ENCODE results near the gene MCF2L. TPM values are rescaled to one million over a fixed set of nuclear protein-coding genes. Genes with fewer than 3 reads are reported as not detected.

The MCF2L gene
- total RNA-seq, 4 donors from 2014 or later = 18.4 to 173 (median 57.6) TPM

DNA sequence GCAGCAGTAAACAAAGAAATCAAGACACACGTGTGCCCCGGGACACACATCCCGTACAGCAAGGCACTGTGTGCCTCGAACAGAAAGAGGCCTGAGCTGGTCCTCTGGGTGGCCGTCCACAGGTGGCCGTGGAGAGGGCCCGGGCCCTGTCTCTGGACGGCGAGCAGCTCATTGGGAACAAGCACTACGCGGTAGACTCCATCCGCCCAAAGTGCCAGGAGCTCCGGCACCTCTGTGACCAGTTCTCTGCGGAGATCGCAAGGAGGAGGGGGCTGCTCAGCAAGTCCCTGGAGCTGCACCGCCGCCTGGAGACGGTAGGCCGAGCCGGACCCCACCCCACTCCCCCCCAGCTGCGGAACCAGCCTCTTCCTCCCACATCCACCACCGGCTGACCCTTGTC, 105.9 kb downstream of the MCF2L start:
- TF ChIP-seq, protein P1, sequence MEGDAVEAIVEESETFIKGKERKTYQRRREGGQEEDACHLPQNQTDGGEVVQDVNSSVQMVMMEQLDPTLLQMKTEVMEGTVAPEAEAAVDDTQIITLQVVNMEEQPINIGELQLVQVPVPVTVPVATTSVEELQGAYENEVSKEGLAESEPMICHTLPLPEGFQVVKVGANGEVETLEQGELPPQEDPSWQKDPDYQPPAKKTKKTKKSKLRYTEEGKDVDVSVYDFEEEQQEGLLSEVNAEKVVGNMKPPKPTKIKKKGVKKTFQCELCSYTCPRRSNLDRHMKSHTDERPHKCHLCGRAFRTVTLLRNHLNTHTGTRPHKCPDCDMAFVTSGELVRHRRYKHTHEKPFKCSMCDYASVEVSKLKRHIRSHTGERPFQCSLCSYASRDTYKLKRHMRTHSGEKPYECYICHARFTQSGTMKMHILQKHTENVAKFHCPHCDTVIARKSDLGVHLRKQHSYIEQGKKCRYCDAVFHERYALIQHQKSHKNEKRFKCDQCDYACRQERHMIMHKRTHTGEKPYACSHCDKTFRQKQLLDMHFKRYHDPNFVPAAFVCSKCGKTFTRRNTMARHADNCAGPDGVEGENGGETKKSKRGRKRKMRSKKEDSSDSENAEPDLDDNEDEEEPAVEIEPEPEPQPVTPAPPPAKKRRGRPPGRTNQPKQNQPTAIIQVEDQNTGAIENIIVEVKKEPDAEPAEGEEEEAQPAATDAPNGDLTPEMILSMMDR (IDR thresholded peaks at IDR 0.05; ENCODE audit: low read depth) = no peak

DNA sequence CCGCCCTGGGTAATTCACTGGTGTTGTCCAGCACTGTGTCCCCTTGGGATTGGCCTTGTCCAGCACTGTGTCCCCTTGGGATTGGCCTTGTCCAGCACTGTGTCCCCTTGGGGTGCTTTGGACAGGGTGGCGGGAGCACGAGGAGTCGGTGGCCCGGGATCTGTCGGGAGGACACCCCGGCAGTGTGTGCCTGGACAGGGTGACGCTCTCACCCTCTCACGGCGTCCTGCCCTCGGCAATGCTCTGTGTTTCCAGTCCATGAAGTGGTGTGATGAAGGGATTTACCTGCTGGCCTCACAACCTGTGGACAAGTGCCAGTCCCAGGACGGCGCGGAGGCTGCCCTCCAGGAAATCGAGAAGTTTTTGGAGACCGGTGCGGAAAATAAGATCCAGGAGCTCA, 106.7 kb downstream of the MCF2L start:
- TF ChIP-seq, protein P1 (IDR thresholded peaks at IDR 0.05; ENCODE audit: low read depth) = no peak

DNA sequence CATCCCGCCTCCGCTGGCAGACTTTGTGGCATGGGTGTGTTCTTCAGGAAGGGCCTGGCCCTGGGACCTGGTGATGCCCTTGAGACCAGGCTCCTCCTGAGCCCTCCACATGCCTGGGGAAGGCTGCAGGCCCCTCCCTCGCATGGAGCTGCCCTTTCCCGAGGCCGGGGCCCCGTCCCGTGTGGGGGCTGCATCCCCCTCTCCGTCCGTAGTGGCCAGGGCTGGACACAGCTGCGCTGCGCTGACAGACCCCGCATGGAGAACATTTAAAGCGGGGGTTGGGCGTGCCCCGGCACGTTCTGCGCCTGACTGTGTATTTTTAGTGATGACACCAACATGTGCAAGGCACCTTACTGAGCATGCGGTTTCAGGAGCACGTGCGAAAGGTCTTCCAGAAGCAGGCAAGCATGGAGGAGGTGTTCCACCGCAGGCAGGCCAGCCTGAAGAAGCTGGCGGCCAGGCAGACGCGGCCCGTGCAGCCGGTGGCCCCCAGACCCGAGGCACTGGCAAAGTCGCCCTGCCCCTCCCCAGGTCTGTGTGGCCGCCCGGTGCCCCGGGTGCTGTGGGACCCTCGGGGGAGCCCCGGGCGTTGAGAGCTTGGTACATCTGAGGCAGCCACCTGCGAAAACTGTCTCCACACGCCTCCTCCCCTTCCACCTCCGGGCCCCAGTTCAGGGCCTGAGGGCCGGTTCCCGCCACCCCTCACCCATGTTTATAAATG, 107.8 kb downstream of the MCF2L start:
- TF ChIP-seq, protein P1 (IDR thresholded peaks at IDR 0.05; ENCODE audit: low read depth) = no peak

DNA sequence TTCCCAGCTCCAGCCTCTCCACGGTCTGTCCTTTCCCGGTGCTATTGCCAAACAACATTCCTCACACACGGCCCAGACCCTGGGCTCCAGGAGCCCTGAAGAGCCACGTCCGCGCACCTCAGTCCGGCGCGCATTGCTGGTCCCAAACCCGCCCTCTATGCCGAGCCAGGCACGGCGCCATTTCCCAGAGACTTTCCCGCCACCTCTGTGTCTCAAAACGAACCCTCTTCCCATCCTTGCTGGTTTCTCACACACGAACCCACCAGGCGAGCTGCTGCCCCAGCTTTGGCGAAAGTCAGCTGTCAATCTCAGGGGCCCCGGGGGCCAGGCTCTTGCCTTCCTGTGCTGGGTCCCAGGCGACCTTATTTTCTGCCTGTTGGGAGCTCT, 108.5 kb downstream of the MCF2L start:
- TF ChIP-seq, protein P1 (IDR thresholded peaks at IDR 0.05; ENCODE audit: low read depth) = no peak

DNA sequence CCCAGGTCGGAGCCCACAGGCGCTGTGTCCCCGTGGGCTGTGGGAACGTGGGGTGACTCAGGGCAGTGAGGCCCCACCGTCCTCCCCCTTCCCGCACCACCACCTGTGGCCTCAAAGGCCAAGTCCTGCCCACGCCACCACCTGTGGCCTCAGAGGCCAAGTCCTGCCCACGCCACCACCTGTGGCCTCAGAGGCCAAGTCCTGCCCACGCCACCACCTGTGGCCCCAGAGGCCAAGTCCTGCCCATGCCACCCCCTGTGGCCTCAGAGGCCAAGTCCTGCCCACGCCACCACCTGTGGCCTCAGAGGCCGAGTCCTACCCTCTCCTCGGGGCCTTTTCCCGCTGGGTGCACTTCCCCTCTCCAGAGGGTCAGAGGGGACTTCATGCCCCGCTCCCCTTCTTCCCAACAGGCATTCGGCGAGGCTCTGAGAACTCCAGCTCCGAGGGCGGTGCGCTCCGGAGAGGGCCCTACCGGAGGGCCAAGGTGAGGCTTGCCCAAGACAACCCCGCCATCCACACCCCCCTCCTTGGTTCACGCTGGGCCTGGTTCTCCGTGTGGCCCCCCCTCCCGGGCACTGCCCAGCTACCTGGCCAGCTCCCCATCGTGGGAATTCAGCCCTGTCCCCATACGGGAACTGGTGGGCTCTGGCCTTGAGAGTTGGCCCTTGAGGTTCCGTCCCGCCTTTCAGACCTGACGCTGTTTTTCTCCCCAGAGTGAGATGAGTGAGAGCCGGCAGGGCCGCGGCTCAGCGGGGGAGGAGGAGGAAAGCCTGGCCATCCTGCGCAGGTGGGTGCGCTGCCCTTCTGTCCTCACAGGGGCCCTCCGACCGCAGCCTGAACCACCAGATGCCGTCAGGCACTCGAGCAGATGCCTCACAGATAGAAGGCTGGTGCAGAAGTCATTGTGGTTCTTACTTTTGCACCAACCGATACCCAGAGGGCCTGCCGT, 109.2 kb downstream of the MCF2L start:
- TF ChIP-seq, protein P1 (IDR thresholded peaks at IDR 0.05; ENCODE audit: low read depth) = no peak

DNA sequence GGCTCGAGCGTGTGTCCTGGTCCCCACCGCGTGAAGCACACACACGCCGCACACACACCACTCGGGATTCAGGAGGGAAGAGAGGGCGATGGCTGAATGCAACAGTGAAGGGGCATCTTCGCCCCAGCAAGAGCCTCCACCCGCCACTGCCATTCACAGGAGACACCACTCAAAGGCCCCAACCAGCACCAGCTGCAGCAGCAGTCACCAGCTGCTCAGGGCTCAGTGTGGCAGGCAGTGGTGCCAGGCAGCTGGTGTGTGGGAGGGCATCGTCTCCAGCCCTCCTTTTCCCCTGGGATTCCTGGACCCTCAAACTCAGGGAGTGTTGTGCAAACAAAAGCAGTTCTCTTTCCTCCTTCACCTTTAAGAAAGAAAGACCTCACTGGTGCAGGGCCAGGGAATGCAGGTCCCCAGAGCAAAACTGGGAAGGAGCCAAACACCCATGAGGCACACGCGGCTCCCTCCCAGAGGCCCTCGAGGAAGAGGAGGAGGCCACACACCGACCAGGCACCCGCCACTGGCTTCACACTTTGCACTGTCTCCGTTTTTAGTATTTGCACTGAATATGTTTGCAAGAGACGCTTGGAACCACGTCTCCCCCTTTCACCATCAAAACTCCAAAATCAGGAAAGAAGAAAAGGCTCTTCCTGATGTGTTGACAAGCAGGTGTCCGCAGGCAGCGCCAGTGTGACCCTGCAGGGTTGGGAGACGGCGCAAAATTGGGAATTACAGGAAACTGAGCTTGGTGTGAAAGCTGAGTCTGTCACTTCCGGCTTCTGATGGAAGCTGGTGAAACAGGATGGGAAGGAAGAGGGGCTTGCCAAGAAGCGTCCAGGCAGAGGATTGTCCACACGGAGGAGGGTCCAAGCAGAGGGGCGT, 110.1 kb downstream of the MCF2L start:
- TF ChIP-seq, protein P1 (IDR thresholded peaks at IDR 0.05; ENCODE audit: low read depth) = no peak
